UCSD-AML1 (cell line): ENCODE results near the gene CPA4.
"Not testable (repeated sequence)": the region's sequence is repeated elsewhere in the genome, so short reads cannot be mapped to it uniquely, and the experiment has no call there.

Source experiments
- DNase-seq: peaks from one replicate; lab custom pipeline; 2025; ENCODE audit not compliant: unreplicated experiment; lab: John Stamatoyannopoulos, UW

Gene CPA4

DNA sequence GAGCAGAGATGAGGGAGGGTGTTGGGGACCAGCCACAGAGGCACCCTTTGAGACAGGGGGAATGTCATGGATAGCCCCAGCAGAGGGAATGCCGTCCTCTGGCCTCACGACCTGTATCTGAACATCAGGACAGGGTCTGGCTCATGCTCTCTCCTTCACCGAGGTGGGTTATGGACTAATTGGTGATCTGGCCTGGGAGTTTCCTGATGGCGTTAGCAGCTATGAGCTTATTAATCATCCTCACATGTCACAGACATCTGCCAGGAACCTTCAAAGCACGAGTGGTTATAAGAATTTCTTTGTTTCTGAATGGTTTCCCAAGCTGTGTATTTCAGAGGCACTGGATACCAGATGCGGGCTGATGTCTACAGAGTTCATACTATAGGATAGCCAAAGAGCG, 6.9 kb downstream of the CPA4 start:
- no peak for DNase-seq

- no peak for DNase-seq
Measured at GRCh38 chr7:130301501-130302020, 8.6 kb downstream of the CPA4 start.

DNA sequence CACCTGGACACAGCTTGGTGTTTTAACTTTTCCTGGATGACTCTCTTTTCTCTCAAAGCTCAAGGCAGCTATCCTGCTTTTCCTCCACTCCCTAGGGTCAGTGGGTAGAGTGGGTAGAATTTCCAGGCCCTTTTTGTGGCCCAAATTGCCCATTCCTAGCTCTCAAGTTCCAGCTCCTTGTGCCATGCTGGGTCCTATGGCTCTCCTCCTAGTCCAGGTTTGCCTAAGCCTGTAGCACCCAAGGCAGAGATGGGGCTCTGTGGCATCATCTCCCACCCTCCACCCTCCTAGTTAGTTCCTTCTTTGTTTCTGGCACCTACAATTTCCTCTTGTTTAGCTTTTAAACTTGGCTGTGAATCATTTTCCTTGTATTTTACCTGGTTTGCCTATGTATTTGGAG, 9.7 kb downstream of the CPA4 start:
- DNase-seq, result no peak

DNA sequence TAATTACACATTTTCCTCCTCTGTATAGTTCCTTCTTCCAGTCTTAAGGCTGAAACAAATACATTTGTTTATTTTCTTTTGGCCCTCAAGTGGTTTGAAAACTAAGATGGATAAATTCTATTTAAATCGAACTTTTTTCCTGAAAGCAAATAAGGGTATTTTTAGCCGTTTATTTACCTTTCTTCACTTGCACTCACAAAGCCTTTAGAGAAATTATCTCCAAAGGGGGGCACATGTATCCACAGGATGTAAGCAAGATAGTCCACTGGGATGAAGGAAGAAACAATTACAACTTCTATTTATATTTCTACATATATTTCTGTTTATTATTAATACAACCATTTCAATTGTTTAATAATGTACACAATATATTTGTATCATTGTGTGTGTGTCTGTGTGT, 10.2 kb downstream of the CPA4 start:
- DNase-seq, result no peak

DNA sequence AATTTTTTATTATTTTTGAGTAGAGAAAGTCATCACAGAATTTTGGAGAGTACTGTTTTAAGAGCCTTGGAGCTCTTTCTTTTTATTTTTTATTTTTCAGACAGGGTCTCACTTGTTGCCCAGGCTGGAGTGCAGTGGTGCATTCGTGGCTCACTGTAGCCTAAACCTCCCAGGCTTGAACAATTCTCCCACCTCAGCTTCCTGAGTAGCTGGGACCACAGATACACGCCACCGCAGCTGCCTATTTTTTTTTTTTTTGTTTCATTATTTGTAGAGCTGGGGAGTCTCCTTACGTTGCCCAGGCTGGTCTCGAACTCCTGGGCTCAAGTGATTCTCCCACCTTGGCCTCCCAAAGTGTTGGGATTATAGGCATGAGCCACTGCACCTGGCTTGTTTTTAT, 10.6 kb downstream of the CPA4 start:
- DNase-seq, result no peak

DNA sequence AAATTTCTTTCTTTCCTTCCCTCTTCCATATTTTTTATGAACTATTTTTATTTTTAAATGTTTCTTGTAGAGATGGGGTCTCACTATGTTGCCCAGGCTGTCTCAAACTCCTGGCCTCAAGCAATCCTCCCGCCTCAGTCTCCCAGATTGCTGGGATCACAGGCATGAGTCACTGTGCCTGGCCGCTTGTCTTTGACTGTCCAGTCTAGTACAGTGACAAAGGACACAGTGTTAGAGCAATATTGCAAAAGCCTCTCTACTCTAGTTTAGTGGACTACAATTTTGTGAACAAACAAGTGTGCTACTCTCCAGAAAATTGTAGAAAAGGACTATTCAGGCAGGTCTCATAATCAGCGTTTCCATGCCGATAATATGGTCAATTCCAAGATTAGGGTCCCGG, 11.0 kb downstream of the CPA4 start:
- no peak for DNase-seq

- DNase-seq, result no peak
Measured at GRCh38 chr7:130304878-130305277, 11.9 kb downstream of the CPA4 start.

DNA sequence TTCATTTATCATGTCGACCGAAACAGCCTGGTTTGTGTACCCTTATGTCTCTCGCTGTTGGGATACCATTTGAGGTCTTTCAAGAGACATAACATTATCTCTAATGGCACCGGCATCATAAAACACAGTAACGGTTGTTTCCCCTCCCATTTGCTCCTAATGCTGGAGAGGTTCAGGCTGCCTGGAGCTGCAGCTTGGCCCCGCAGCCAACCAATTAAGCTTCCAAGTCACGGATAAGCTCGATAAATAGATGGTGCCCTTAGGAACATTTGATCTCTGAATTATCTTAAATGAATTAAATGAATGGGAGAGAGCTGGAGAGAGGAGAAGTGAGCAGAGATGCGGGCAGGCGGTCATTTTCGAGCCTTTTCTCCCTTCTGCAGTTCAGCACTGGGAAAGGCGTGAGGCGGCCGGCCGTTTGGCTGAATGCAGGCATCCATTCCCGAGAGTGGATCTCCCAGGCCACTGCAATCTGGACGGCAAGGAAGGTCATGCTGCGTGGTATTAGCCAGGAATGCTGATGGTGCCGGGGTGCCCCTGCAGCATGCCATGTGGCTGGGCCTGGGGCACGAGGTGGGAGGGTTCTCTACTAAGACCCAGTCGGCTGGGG, 12.6 kb downstream of the CPA4 start:
- no peak for DNase-seq

- no peak for DNase-seq
Measured at GRCh38 chr7:130309986-130310385, 17.0 kb downstream of the CPA4 start.

GRCh38 chr7:130314305-130314704, 21.3 kb downstream of the CPA4 start:
- DNase-seq, result no peak

- DNase-seq, result no peak
Measured at GRCh38 chr7:130319541-130319940, 26.6 kb downstream of the CPA4 start.

DNA sequence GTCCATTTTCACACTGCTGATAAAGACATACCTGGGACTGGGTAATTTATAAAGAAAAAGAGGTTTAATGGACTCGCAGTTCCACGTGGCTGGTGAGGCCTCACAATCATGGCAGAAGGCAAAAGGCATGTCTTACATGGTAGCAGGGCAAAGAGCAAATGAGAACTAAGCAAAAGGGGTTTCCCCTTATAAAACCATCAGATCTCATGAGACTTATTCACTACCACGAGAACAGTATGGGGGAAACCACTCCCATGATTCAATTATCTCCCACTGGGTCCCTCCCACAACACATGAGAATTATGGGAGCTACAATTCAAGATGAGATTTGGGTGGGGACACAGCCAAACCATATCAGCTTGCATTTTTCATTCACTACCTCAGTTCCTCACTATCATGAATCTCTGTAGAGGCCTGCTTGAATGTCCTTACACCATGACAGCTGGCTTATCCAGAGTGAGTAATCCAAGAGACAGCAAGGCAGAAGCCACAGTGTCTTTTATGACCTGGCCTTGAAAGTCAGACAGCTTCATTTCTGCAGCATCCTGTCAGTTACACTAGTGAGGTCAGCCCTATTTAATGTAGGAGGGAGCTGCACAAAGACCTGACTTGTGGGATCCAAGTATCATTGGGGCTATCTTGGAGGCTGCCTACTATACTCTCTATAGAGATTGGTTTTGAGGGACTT, 28.7 kb downstream of the CPA4 start:
- not testable (repeated sequence) for DNase-seq

DNA sequence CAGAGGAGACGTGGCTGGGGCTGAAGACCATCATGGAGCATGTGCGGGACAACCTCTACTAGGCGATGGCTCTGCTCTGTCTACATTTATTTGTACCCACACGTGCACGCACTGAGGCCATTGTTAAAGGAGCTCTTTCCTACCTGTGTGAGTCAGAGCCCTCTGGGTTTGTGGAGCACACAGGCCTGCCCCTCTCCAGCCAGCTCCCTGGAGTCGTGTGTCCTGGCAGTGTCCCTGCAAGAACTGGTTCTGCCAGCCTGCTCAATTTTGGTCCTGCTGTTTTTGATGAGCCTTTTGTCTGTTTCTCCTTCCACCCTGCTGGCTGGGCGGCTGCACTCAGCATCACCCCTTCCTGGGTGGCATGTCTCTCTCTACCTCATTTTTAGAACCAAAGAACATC, 29.7 kb downstream of the CPA4 start:
- no peak for DNase-seq

DNA sequence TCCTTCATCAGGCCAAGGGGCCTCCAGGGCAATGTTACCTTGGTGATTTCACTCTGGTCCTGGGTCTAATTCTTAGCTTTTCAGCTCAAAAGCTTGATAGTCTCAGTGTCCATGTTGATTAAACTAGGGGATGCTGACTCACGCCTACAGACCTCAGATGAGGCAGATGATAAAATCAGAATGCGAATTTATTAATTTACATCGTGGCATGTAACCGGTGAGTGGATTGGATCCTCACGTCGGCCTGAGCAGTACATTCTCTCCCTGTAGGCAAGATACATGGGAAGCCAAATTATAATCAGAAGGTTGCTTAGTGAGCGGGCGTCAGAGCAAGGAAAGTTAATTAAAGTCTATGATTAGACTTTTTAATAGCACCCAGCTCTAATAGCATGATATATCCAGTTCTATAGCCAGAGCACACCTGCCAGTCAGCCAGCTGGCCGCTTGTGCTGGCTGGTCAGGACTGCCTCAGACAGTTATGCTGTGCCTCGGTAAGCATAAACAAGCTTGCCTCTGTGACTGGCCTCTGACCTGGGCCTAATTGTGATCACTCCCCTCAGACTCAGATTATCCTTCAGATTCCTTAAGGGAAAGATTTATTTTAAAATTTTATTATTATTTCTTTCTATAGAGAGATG, 31.5 kb downstream of the CPA4 start:
- DNase-seq, result no peak

- DNase-seq, result no peak
Measured at GRCh38 chr7:130329681-130330080, 36.7 kb downstream of the CPA4 start.

DNA sequence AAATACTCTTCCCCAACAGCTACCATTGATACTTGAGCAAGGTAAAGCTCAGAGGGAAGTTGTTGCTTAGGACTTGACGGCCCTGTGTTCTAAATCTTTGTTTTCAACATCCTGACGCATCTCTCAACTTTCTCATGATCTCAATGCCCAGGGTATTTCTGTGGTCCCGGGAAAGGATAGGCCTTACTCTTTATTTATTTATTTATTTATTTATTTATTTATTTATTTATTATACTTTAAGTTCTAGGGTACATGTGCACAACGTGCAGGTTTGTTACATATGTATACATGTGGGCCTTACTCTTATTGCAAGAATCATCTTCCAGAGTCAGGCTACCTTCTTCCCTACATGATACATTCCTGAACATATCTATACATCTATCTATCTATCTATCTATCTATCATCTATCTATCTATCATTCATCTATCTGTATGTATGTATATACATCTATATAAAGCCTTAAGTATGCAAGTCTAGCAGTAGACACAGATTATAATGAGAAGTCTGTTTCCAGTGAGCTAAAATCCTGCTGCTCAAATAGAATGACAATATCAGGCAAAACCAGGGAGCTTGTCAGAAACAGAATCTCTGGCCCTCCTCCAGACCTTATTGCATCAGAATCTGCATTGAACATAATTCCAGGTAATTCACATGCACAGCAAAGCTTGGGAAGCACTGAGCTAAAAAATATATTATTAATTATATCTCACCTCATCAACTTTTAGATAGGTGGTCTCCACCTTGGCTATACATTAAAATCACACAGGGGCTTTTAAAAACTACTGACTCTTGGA, 39.5 kb downstream of the CPA4 start:
- DNase-seq, result no peak

GRCh38 chr7:130333832-130334231, 40.9 kb downstream of the CPA4 start:
- no peak for DNase-seq

DNA sequence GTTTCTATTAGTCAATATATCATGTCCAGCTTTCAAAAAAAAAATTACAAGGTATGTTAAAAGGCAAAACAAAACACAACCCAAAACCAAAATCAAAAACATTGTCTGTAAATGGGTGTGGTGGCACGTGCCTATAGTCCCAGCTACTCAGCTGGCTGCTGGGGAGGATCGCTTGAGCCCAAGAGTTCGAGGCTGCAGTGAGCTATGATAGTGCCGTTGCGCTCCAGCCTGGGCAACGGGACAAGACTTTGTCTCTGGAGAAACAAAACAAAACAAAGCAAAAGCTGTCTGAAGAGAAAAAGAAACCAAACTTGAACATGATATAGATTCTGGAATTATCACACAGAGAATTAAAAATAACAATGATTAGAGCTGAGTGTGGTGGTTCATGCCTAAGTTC, 41.3 kb downstream of the CPA4 start:
- no peak for DNase-seq

DNA sequence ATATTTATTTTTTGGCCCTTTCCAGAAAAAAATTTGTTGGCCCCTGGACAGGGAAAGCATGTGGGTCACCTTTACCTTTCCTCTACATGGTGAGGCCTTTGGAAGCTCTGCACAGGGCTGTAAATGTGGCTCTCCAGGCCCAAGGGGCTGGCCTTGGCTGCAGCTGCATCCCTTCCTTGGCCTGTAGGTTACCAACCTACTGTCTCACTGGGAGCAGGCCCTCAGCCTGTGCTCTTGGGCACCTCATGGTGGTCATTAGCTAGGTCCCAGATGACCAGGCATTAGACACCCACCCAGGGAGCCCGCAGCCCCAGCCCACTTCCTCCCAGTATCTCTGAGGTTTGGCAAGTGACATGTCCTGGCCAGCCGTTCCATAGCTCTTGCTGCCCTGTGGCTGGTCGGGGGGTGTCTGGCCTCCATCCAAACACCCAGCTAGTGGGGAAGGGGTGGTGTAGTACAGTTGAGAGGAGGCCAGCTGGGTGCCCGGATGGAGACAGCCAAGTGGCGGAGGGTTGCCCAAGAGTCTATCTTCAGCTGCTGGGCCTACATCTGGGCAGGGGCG, 44.5 kb downstream of the CPA4 start:
- DNase-seq, result no peak

- DNase-seq, result no peak
Measured at GRCh38 chr7:130338233-130338632, 45.3 kb downstream of the CPA4 start.

- DNase-seq, result no peak
Measured at GRCh38 chr7:130341882-130342281, 48.9 kb downstream of the CPA4 start.
